Measurements from ENCODE around the gene KHSRP. TPM values are rescaled to one million over a fixed set of nuclear protein-coding genes. Genes with fewer than 3 reads are reported as not detected.
"Not testable (repeated sequence)": the region's sequence is repeated elsewhere in the genome, so short reads cannot be mapped to it uniquely, and the experiment has no call there.

The KHSRP gene
- total and polyA plus RNA-seq, 7 donors: 63.9 to 232 (median 94.6) TPM

DNA sequence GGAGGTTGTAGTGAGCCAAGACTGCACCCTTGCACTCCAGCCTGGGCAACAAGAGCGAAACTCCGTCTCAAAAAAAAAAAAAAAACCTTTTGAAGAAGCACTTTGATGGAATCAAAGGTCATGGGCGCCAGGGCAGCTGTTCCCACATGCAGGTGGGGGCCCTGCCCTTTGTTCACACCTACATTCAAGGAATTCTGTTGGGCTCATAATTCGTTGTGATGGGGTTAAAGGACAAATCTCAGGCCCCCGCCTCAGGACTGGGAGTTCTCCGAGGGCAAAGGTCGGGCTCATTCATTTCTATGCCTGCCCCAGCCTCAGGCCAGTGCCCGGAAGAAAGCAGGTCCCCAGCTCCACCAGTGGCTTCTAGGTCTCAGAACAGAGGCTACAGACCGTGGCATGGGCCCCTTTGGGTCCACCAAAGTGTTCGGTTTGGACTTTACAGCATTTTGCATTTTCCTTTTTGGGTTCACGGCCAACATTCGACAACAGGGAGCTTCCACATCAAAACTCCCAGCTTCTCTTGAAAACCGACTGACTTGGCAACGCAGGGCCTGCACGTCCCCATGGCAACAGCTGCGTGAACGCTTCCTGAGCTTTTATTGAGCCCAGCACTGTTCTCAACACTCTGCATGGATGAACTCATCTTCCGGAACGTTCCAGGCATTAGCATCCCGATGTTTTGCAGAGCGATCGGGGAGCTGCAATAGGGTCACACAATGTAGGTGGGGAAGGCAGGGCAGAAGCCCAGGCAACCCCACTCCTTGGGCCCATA lies 21.6 kb downstream of the KHSRP start:
- Histone ChIP-seq H3K4me3 (no peak overlapping the region), H3K9me3 (no peaks in the 10 kb centered on the region), H3K27me3 (no peaks in the 10 kb centered on the region), H3K27ac (no peak overlapping the region), H3K4me1 (no peaks in the 10 kb centered on the region), H3K36me3 (no peaks in the 10 kb centered on the region)
- peak; percentile 63 for DNase-seq
- TF ChIP-seq, protein P1, sequence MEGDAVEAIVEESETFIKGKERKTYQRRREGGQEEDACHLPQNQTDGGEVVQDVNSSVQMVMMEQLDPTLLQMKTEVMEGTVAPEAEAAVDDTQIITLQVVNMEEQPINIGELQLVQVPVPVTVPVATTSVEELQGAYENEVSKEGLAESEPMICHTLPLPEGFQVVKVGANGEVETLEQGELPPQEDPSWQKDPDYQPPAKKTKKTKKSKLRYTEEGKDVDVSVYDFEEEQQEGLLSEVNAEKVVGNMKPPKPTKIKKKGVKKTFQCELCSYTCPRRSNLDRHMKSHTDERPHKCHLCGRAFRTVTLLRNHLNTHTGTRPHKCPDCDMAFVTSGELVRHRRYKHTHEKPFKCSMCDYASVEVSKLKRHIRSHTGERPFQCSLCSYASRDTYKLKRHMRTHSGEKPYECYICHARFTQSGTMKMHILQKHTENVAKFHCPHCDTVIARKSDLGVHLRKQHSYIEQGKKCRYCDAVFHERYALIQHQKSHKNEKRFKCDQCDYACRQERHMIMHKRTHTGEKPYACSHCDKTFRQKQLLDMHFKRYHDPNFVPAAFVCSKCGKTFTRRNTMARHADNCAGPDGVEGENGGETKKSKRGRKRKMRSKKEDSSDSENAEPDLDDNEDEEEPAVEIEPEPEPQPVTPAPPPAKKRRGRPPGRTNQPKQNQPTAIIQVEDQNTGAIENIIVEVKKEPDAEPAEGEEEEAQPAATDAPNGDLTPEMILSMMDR (IDR thresholded peaks at IDR 0.05): no peak
- no peak for TF ChIP-seq POLR2AphosphoS5 (IDR thresholded peaks at IDR 0.05)
- no peak for TF ChIP-seq EP300 (IDR thresholded peaks at IDR 0.05)
- no peak for TF ChIP-seq POLR2A (IDR thresholded peaks at IDR 0.05)
- intact Hi-C loops (cut with DNase I): no loop called here
- WGBS, 2 donors: 10 to 49% methylated on average over 22 of the region's 22 CpGs

DNA sequence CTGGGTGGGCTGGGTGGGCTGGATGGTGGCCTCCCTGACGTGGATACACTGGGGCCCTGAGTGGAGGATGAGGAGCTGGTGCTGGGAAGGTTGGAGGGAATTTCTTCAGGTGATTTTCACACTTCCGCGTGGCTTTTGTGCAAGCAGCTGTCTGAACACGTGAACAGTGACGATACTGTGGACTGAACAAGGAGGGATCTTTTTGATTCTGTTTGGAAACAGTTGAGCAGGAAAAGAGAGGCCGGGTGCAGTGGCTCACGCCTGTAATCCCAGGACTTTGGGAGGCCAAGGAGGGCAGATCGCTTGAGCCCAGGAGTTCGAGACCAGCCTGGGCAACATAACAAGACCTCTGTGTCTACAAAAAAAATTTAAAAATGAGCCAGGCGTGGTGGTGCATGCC lies 22.6 kb downstream of the KHSRP start:
- TF ChIP-seq, protein P1 (IDR thresholded peaks at IDR 0.05): no peak
- TF ChIP-seq POLR2AphosphoS5 (IDR thresholded peaks at IDR 0.05) (no peak), EP300 (IDR thresholded peaks at IDR 0.05) (no peak), POLR2A (IDR thresholded peaks at IDR 0.05) (no peak)
- H3K27me3 ChIP-seq: no peaks in the 10 kb centered on the region
- H3K36me3 ChIP-seq: no peaks in the 10 kb centered on the region
- no peaks in the 10 kb centered on the region for H3K9me3 ChIP-seq
- no peak for DNase-seq
- no peak overlapping the region for H3K27ac ChIP-seq
- 38 to 81% methylated on average over 10 of the region's 10 CpGs for WGBS, 2 donors
- no peak overlapping the region for H3K4me3 ChIP-seq
- H3K4me1 ChIP-seq: no peaks in the 10 kb centered on the region
- intact Hi-C loops (cut with DNase I): no loop called here

DNA sequence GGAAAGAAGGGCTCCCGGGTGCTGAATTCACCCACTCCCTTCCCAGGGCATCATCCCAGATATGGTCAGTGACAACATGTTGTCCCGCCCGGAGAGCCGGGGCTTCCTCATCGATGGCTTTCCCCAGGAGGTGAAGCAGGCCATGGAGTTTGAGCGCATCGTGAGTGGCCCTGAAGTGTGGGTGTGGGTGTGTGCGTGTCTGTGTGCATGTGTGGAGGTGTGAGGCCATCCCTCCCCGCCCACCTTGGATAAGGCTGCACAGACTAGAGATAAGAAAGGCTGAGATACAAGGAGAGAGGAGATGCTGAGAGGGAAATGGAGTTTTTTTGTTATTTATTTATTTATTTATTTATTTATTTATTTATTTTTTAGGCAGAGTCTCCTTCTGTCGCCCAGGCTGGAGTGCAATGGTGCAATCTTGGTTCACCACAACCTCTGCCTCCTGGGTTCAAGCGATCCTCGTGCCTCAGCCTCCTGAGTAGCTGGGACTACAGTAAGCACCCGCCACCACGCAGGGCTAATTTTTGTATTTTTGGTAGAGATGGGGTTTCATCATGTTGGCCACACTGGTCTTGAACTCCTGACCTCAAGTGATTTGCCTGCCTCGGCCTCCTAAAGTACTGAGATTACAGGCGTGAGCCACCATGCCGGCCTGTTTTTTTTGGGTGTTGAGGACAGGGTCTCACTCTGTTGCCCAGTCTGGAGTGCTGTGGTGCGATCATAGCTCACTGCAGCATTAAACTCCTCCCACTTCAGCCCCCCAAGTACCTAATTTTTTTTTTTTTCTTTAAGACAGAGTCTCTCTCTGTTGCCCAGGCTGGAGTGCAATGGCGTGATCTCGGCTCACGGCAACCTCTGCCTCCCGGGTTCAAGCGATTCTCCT lies 24.3 kb downstream of the KHSRP start:
- H3K36me3 ChIP-seq; H3K9me3 ChIP-seq; H3K4me3 ChIP-seq; DNase-seq; H3K27me3 ChIP-seq; intact Hi-C loops (cut with DNase I); H3K27ac ChIP-seq; H3K4me1 ChIP-seq: not testable (repeated sequence)
- 92 to 93% methylated on average over 23 of the region's 23 CpGs for WGBS, 2 donors

DNA sequence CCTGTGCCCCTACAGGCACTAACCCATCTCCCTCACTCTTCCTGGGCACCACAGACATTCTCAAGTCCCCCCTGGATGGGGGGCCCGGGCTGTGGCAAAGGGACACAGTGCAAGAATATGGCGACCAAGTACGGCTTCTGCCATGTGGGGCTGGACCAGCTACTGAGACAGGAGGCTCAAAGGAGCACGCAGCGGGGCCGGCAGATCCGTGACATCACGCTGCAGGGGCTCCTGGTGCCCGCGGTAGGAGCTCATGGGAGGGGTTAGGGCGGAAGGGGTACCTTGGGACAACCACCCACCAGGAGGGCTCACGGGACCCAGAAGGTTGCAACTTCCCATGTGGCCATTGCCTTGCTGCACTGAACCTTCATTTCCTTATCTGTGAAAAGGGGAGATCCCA lies 28.3 kb downstream of the KHSRP start:
- no peak for DNase-seq
- no peaks in the 10 kb centered on the region for H3K27me3 ChIP-seq
- WGBS, 2 donors: 96% methylated on average over 12 of the region's 12 CpGs
- TF ChIP-seq EP300 (IDR thresholded peaks at IDR 0.05) (no peak), POLR2AphosphoS5 (IDR thresholded peaks at IDR 0.05) (no peak), POLR2A (IDR thresholded peaks at IDR 0.05) (no peak)
- TF ChIP-seq, protein P1 (IDR thresholded peaks at IDR 0.05): no peak
- H3K4me3 ChIP-seq: no peak overlapping the region
- H3K27ac ChIP-seq: no peak overlapping the region
- peaks cover 0 to 17% (median 12%) of the 10 kb centered on the region in 4 donors for H3K4me1 ChIP-seq
- intact Hi-C loops (cut with DNase I): no loop called here
- H3K36me3 ChIP-seq: no peaks in the 10 kb centered on the region
- H3K9me3 ChIP-seq: no peaks in the 10 kb centered on the region

DNA sequence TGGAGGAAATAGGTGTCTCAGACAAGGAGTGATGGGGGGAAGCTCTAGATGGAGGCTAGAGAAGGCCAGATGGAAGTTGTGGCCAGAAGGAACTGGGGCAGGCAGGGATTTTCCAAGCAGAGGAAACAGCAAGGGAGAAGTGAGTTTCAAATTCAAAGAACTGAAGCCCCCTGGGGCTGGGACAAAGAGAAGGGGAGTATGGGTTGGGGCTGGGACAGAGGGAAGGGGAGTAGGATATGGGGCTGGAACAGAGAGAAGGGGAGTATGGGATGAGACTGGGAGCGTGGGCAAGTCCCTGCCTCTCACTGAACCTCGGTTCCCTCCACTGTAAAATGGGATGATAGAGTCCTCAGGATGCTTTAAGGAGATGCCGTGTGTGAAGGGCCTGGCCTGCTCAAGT lies 29.8 kb downstream of the KHSRP start:
- DNase-seq: no peak
- H3K27me3 ChIP-seq: no peaks in the 10 kb centered on the region
- H3K36me3 ChIP-seq: peaks cover 0 to 4% (median under 1%) of the 10 kb centered on the region in 4 donors
- peaks cover 0 to 17% (median 12%) of the 10 kb centered on the region in 4 donors for H3K4me1 ChIP-seq
- TF ChIP-seq EP300 (IDR thresholded peaks at IDR 0.05): no peak
- TF ChIP-seq, protein P1 (IDR thresholded peaks at IDR 0.05): no peak
- no peak for TF ChIP-seq POLR2AphosphoS5 (IDR thresholded peaks at IDR 0.05)
- TF ChIP-seq POLR2A (IDR thresholded peaks at IDR 0.05): no peak
- H3K27ac ChIP-seq: no peak overlapping the region
- 92 to 93% methylated on average over 3 of the region's 3 CpGs for WGBS, 2 donors
- H3K4me3 ChIP-seq: no peak overlapping the region
- intact Hi-C loops (cut with DNase I): no loop called here
- no peaks in the 10 kb centered on the region for H3K9me3 ChIP-seq
